ENCODE measurements around the gene TPBGL. TPM values are rescaled to one million over a fixed set of nuclear protein-coding genes. Genes with fewer than 3 reads are reported as not detected.

Gene TPBGL
- total RNA-seq, 1 experiment from 2014 or later: not detected

DNA sequence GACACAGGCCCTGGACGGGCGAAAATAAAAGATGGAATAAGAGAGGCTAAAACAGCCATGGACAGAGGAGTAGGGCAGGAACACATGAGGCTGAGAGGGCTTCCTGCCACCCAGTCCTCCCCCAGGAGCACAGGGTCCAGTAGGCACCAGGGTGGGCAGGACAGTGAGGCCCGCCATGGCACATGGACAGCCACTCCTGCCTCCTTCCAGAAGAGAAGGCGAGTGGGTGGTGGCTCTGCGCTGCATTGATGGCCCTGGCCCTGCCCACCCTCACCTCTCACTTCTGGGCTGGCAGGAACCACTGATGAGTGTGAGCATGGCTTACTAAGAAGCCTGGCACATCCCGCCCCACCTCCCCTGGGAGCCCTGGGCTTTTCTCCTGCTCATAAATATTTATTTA lies 51.2 kb downstream of the TPBGL start:
- DNase-seq (ENCODE audit: low read depth): no peak

- DNase-seq (ENCODE audit: low read depth): no peak
Observed at GRCh38 chr11:75292943-75293342, 52.4 kb downstream of the TPBGL start.

Other genes starting within 250 kb of the TPBGL start
- under 0.01 TPM in 1 of 2 replicates, not detected in the other for gene OR2AT4, start 143.9 kb upstream of the TPBGL start, total RNA-seq (2014; rRNA removed; shearing (Covaris generic))
- 0.15 and 0.51 TPM in 2 replicates for gene SLCO2B1, start 89.7 kb upstream of the TPBGL start, total RNA-seq (2014; rRNA removed; shearing (Covaris generic))
- gene ARRB1, start 110.9 kb downstream of the TPBGL start, total RNA-seq (2014; rRNA removed; shearing (Covaris generic)): 9.5 and 12.8 TPM in 2 replicates
- gene RPS3, start 158.7 kb downstream of the TPBGL start, total RNA-seq (2014; rRNA removed; shearing (Covaris generic)): 1,954 and 2,024 TPM in 2 replicates
- 8.7 and 12.3 TPM in 2 replicates for gene KLHL35, start 192.4 kb downstream of the TPBGL start, total RNA-seq (2014; rRNA removed; shearing (Covaris generic))

Data from Daoy (cell line).